SK-N-SH treated with all-trans-retinoic acid at 6 μM for 48 hours (cell line): ENCODE results near the gene OR6B2.
A peak's percentile ranks its signal among the peaks of the same experiment; 100 is the strongest.

Experiments used
- ATAC-seq: fragments of 200-7000 bp; cut with Tn5 transposase; 3 replicates; pipeline ENCODE4 v1.9.1; 2020; ENCODE audit warnings: mild to moderate bottlenecking, moderate library complexity
- ARNTL ChIP-seq: fragments of 450-650 bp; formaldehyde crosslinking; IDR thresholded peaks from 2 replicates; pipeline ENCODE4 v1.5.0; 2020; ENCODE audit warnings: low read depth, mild to moderate bottlenecking, moderate library complexity, borderline replicate concordance
- BACH2 ChIP-seq: fragments of 250-450 bp; sonication (Bioruptor Pico); IDR thresholded peaks from 2 replicates; pipeline ENCODE4 v1.9.0; 2021; ENCODE audit warnings: mild to moderate bottlenecking, borderline replicate concordance
- CSDC2 ChIP-seq: fragments of 250-450 bp; sonication (Bioruptor Pico); IDR thresholded peaks from 2 replicates; pipeline ENCODE4 v1.5.0; 2020; ENCODE audit warnings: mild to moderate bottlenecking, moderate library complexity
- ESRRG ChIP-seq: fragments of 250-450 bp; sonication (Bioruptor Pico); IDR thresholded peaks from 2 replicates; pipeline ENCODE4 v1.6.1; 2021; ENCODE audit warnings: mild to moderate bottlenecking
- GLIS3 ChIP-seq: fragments of 250-450 bp; sonication (Bioruptor Pico); IDR thresholded peaks from 2 replicates; pipeline ENCODE4 v1.5.0; 2020; ENCODE audit warnings: mild to moderate bottlenecking, moderate library complexity
- ISL1 ChIP-seq: fragments of 250-450 bp; sonication (Bioruptor Pico); IDR thresholded peaks from 2 replicates; pipeline ENCODE4 v2.1.2; 2022; ENCODE audit warnings: mild to moderate bottlenecking, moderate library complexity
- OSR1 ChIP-seq: fragments of 250-450 bp; sonication (Bioruptor Pico); IDR thresholded peaks from 2 replicates; pipeline ENCODE4 v1.8.0; 2022; ENCODE audit warnings: moderate library complexity, mild to moderate bottlenecking, inconsistent platforms
- PPARA ChIP-seq: fragments of 250-450 bp; sonication (Bioruptor Pico); IDR thresholded peaks from 2 replicates; pipeline ENCODE4 v1.5.0; 2020; ENCODE audit warnings: mild to moderate bottlenecking, borderline replicate concordance
- SNAI2 ChIP-seq: fragments of 250-450 bp; sonication (Bioruptor Pico); IDR thresholded peaks from 2 replicates; pipeline ENCODE4 v1.5.0; 2020; ENCODE audit warnings: mild to moderate bottlenecking, moderate library complexity
- TCF4 ChIP-seq: fragments of 250-450 bp; sonication (Bioruptor Pico); IDR thresholded peaks from 2 replicates; pipeline ENCODE4 v1.8.0; 2021; ENCODE audit warnings: mild to moderate bottlenecking, moderate library complexity, borderline replicate concordance
- TOX ChIP-seq: fragments of 250-450 bp; sonication (Bioruptor Pico); IDR thresholded peaks from 2 replicates; pipeline ENCODE4 v1.8.0; 2021; ENCODE audit warnings: mild to moderate bottlenecking, moderate library complexity, borderline replicate concordance
- ZC3H10 ChIP-seq: fragments of 250-450 bp; sonication (Bioruptor Pico); IDR thresholded peaks from 2 replicates; pipeline ENCODE4 v1.5.1; 2021; ENCODE audit warnings: mild to moderate bottlenecking, moderate library complexity
- ZFP3 ChIP-seq: fragments of 250-450 bp; sonication (Bioruptor Pico); IDR thresholded peaks from 2 replicates; pipeline ENCODE4 v1.5.0; 2020; ENCODE audit warnings: mild to moderate bottlenecking, moderate library complexity
- ZFP30 ChIP-seq: fragments of 450-650 bp; formaldehyde crosslinking; IDR thresholded peaks from 2 replicates; pipeline ENCODE4 v1.5.0; 2022; ENCODE audit warnings: mild to moderate bottlenecking, moderate library complexity
- ZNF565 ChIP-seq: fragments of 450-650 bp; formaldehyde crosslinking; conservative IDR thresholded peaks from 2 replicates; pipeline ENCODE4 v1.5.0; 2020; ENCODE audit warnings: low read depth, mild to moderate bottlenecking, moderate library complexity
- ZNF8 ChIP-seq: fragments of 450-650 bp; formaldehyde crosslinking; IDR thresholded peaks from 2 replicates; pipeline ENCODE4 v1.5.0; 2020; ENCODE audit warnings: mild to moderate bottlenecking, moderate library complexity
- TF ChIP-seq, protein P1 (sequence below): fragments of 250-450 bp; sonication (Bioruptor Pico); IDR thresholded peaks from 2 replicates; pipeline ENCODE4 v1.5.0; 2020; ENCODE audit warnings: mild to moderate bottlenecking, moderate library complexity
- TF ChIP-seq, protein P2 (sequence below): fragments of 250-450 bp; sonication (Bioruptor Pico); IDR thresholded peaks from 2 replicates; pipeline ENCODE4 v1.8.0; 2020; ENCODE audit warnings: mild to moderate bottlenecking, moderate library complexity, borderline replicate concordance
- TF ChIP-seq, protein P3 (sequence below): fragments of 250-450 bp; sonication (Bioruptor Pico); IDR thresholded peaks from 2 replicates; pipeline ENCODE4 v1.5.1; 2021; ENCODE audit warnings: mild to moderate bottlenecking, moderate library complexity
- TF ChIP-seq, protein P4 (sequence below): fragments of 250-450 bp; sonication (Bioruptor Pico); IDR thresholded peaks from 2 replicates; pipeline ENCODE4 v1.8.0; 2021; ENCODE audit warnings: low read depth, mild to moderate bottlenecking, moderate library complexity, borderline replicate concordance

Gene OR6B2

DNA sequence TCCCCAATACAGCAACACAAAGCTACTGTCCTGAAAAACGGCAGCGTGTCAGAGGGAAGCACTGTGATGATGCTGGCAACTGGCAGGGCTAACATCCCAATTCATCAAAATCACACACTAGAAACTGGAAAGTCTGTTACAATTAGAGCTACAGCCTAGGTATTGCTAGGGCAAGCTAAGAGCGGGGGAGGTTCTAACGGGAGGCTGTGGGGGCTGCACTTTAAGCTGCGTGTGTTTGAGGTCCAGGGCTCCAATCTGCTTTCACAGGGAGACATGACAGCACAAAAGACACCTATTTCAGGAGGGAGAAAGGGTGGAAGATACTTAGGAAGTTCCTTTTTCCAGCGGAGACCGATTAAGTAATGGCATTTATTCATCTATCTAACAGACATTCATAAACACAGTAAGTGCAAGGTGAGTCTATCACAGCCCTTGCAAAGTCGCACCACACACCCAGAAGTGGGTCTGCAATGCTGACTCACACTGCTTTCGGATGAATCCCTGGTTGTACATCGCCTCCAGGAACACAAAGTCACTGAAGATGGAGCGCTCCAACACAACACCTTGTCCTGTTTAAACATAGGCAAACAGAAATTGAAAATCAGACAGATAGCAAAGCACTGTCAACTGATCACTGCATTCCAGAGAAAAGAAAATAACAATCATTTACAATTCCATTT, 12.0 kb downstream of the OR6B2 start (continued):
- TF ChIP-seq, protein P1, sequence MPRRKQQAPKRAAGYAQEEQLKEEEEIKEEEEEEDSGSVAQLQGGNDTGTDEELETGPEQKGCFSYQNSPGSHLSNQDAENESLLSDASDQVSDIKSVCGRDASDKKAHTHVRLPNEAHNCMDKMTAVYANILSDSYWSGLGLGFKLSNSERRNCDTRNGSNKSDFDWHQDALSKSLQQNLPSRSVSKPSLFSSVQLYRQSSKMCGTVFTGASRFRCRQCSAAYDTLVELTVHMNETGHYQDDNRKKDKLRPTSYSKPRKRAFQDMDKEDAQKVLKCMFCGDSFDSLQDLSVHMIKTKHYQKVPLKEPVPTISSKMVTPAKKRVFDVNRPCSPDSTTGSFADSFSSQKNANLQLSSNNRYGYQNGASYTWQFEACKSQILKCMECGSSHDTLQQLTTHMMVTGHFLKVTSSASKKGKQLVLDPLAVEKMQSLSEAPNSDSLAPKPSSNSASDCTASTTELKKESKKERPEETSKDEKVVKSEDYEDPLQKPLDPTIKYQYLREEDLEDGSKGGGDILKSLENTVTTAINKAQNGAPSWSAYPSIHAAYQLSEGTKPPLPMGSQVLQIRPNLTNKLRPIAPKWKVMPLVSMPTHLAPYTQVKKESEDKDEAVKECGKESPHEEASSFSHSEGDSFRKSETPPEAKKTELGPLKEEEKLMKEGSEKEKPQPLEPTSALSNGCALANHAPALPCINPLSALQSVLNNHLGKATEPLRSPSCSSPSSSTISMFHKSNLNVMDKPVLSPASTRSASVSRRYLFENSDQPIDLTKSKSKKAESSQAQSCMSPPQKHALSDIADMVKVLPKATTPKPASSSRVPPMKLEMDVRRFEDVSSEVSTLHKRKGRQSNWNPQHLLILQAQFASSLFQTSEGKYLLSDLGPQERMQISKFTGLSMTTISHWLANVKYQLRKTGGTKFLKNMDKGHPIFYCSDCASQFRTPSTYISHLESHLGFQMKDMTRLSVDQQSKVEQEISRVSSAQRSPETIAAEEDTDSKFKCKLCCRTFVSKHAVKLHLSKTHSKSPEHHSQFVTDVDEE, result no peak
- no peak for TF ChIP-seq ESRRG (CRISPR knock-in tag)

DNA sequence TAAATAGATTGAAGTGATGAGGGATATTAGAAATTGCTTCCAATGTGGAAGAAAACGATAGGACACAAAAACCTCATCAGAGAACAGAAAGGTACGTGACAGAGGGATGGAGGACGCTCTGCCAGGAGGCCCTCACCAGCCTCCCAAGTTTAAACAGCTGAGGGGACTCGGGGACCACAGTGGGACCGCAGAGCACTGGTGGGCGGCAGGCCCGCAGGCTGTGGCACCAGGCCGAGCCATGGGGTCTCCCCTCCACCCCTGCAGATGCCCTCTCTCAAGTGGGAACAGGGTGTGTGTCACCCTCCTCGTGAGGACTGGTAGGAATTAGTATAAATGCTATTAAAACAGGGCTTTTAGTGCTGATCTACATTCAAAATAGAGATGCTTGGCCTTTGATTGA, 15.9 kb downstream of the OR6B2 start:
- no peak for TF ChIP-seq ZC3H10
- TF ChIP-seq CSDC2 (CRISPR knock-in tag), result no peak
- TF ChIP-seq ISL1, result no peak
- no peak for TF ChIP-seq SNAI2 (CRISPR knock-in tag)
- no peak for TF ChIP-seq ZFP3 (CRISPR knock-in tag)
- TF ChIP-seq PPARA (CRISPR knock-in tag), result no peak
- TF ChIP-seq, protein P1, result no peak
- TF ChIP-seq, protein P2, sequence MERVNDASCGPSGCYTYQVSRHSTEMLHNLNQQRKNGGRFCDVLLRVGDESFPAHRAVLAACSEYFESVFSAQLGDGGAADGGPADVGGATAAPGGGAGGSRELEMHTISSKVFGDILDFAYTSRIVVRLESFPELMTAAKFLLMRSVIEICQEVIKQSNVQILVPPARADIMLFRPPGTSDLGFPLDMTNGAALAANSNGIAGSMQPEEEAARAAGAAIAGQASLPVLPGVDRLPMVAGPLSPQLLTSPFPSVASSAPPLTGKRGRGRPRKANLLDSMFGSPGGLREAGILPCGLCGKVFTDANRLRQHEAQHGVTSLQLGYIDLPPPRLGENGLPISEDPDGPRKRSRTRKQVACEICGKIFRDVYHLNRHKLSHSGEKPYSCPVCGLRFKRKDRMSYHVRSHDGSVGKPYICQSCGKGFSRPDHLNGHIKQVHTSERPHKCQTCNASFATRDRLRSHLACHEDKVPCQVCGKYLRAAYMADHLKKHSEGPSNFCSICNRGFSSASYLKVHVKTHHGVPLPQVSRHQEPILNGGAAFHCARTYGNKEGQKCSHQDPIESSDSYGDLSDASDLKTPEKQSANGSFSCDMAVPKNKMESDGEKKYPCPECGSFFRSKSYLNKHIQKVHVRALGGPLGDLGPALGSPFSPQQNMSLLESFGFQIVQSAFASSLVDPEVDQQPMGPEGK (CRISPR knock-in tag), result no peak
- TF ChIP-seq ZFP30 (CRISPR knock-in tag), result no peak
- ATAC-seq, result no peak

DNA sequence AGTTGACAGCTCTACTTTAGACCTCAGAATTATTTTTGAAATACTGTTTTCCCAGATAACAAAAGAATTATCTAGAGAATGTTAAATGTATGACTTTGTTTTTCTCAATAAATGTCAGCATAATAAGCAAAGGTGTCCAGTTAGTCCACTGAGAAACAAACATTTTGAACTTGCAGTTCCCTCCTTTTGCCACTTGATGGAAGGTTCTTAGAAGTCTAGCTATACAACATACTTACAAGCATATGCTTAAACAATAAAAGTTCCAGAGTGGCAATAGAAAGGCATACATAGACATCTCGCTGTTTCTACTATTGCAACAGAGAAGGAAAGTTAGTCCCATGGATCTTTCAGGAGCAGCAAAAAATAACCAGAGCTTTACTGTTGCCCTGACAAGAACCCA, 16.9 kb downstream of the OR6B2 start:
- ATAC-seq, result peak; percentile 77
- no peak for TF ChIP-seq ZNF8
- no peak for TF ChIP-seq ZNF565 (CRISPR knock-in tag)
- no peak for TF ChIP-seq OSR1 (CRISPR knock-in tag)
- TF ChIP-seq, protein P3, sequence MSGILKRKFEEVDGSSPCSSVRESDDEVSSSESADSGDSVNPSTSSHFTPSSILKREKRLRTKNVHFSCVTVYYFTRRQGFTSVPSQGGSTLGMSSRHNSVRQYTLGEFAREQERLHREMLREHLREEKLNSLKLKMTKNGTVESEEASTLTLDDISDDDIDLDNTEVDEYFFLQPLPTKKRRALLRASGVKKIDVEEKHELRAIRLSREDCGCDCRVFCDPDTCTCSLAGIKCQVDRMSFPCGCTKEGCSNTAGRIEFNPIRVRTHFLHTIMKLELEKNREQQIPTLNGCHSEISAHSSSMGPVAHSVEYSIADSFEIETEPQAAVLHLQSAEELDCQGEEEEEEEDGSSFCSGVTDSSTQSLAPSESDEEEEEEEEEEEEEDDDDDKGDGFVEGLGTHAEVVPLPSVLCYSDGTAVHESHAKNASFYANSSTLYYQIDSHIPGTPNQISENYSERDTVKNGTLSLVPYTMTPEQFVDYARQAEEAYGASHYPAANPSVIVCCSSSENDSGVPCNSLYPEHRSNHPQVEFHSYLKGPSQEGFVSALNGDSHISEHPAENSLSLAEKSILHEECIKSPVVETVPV (CRISPR knock-in tag), result no peak
- TF ChIP-seq GLIS3, result no peak
- TF ChIP-seq, protein P2 (CRISPR knock-in tag), result no peak
- no peak for TF ChIP-seq TOX
- no peak for TF ChIP-seq ESRRG (CRISPR knock-in tag)
- no peak for TF ChIP-seq SNAI2 (CRISPR knock-in tag)
- TF ChIP-seq PPARA (CRISPR knock-in tag), result no peak
- TF ChIP-seq, protein P4, sequence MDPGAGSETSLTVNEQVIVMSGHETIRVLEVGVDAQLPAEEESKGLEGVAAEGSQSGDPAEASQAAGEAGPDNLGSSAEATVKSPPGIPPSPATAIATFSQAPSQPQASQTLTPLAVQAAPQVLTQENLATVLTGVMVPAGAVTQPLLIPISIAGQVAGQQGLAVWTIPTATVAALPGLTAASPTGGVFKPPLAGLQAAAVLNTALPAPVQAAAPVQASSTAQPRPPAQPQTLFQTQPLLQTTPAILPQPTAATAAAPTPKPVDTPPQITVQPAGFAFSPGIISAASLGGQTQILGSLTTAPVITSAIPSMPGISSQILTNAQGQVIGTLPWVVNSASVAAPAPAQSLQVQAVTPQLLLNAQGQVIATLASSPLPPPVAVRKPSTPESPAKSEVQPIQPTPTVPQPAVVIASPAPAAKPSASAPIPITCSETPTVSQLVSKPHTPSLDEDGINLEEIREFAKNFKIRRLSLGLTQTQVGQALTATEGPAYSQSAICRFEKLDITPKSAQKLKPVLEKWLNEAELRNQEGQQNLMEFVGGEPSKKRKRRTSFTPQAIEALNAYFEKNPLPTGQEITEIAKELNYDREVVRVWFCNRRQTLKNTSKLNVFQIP, result no peak
- no peak for TF ChIP-seq ZC3H10
- no peak for TF ChIP-seq ARNTL (CRISPR knock-in tag)
- TF ChIP-seq BACH2 (CRISPR knock-in tag), result no peak
- TF ChIP-seq ZFP3 (CRISPR knock-in tag), result no peak
- TF ChIP-seq TCF4 (CRISPR knock-in tag), result no peak
- TF ChIP-seq ISL1, result no peak
- TF ChIP-seq, protein P1, result no peak
- TF ChIP-seq, all 23 proteins: peak for 0
